Activated CD4-positive, alpha-beta memory T cell treated with anti-CD3 and anti-CD28 coated beads, Interleukin-2, amount 10 ng/mL, durations not matched to agents 7 days and 5 days (primary cell): ENCODE results near the gene GALNT12. TPM values are rescaled to one million over a fixed set of nuclear protein-coding genes. Genes with fewer than 3 reads are reported as not detected.

ENCODE experiments used
- CTCF ChIA-PET: fragments of 350-600 bp; sonication (Branson Sonifier 250); formaldehyde crosslinking; loops from one replicate; lab custom pipeline; 2021; ENCODE audit warnings: antibody characterized with exemption, inconsistent platforms; lab: Charles Lee
- POLR2A ChIA-PET: fragments of 350-600 bp; sonication (Branson Sonifier 250); formaldehyde crosslinking; loops from one replicate; lab custom pipeline; 2021; ENCODE audit warnings: antibody characterized with exemption; lab: Charles Lee
- DNase-seq: peaks from one replicate; pipeline ENCODE4 v3.0.0-alpha.2; 2020
- H3K27ac Mint-ChIP-seq: one replicate; pipeline ENCODE4 v1.8.0; 2021; ENCODE audit warnings: mild to moderate bottlenecking, mixed read lengths
- H3K27me3 Mint-ChIP-seq: one replicate; pipeline ENCODE4 v1.8.0; 2021; ENCODE audit warnings: mixed read lengths
- H3K36me3 Mint-ChIP-seq: one replicate; pipeline ENCODE4 v1.8.0; 2021; ENCODE audit warnings: low read depth, mixed read lengths
- H3K4me1 Mint-ChIP-seq: one replicate; pipeline ENCODE4 v1.8.0; 2021; ENCODE audit warnings: mixed read lengths
- H3K4me3 Mint-ChIP-seq: one replicate; pipeline ENCODE4 v1.8.0; 2021; ENCODE audit warnings: mild to moderate bottlenecking, mixed read lengths
- H3K9me3 Mint-ChIP-seq: one replicate; pipeline ENCODE4 v1.8.0; 2021; ENCODE audit warnings: mixed read lengths
- total RNA-seq, 2 experiments: library from RNA; stranded (reverse); gene quantifications; one replicate each; pipeline ENCODE4 v1.2.3, GENCODE V29; 2021

The GALNT12 gene
- total RNA-seq, 2 experiments from 2014 or later, result 2.0 to 2.2 TPM

GRCh38 chr9:98886691-98887229 lies 79.3 kb downstream of the GALNT12 start:
- no peaks in the 10 kb centered on the region for H3K4me1 Mint-ChIP-seq
- POLR2A ChIA-PET, result no interaction called here
- H3K27me3 Mint-ChIP-seq, result peaks cover 35% of the 10 kb centered on the region
- CTCF ChIA-PET, result no interaction called here
- no peak overlapping the region for H3K27ac Mint-ChIP-seq
- H3K36me3 Mint-ChIP-seq, result no peaks in the 10 kb centered on the region
- H3K9me3 Mint-ChIP-seq, result no peaks in the 10 kb centered on the region
- H3K4me3 Mint-ChIP-seq, result no peak overlapping the region
- no peak for DNase-seq

- POLR2A ChIA-PET, result no interaction called here
- DNase-seq, result no peak
- peaks cover 32% of the 10 kb centered on the region for H3K27me3 Mint-ChIP-seq
- no peaks in the 10 kb centered on the region for H3K36me3 Mint-ChIP-seq
- no peak overlapping the region for H3K27ac Mint-ChIP-seq
- no peaks in the 10 kb centered on the region for H3K4me1 Mint-ChIP-seq
- CTCF ChIA-PET, result no interaction called here
- no peak overlapping the region for H3K4me3 Mint-ChIP-seq
- H3K9me3 Mint-ChIP-seq, result no peaks in the 10 kb centered on the region
Observed at GRCh38 chr9:98887918-98888510, 80.5 kb downstream of the GALNT12 start.

- ChIA-PET CTCF (no interaction called here), POLR2A (no interaction called here)
- Mint-ChIP-seq H3K4me1 (no peaks in the 10 kb centered on the region), H3K27ac (no peak overlapping the region), H3K4me3 (no peak overlapping the region), H3K27me3 (peaks cover 25% of the 10 kb centered on the region), H3K36me3 (no peaks in the 10 kb centered on the region), H3K9me3 (no peaks in the 10 kb centered on the region)
- no peak for DNase-seq
Observed at GRCh38 chr9:98888801-98889421, 81.4 kb downstream of the GALNT12 start.

- CTCF ChIA-PET, result no interaction called here
- Mint-ChIP-seq H3K9me3 (no peaks in the 10 kb centered on the region), H3K27me3 (peaks cover 24% of the 10 kb centered on the region), H3K4me3 (no peak overlapping the region), H3K27ac (no peak overlapping the region), H3K36me3 (no peaks in the 10 kb centered on the region), H3K4me1 (no peaks in the 10 kb centered on the region)
- POLR2A ChIA-PET, result no interaction called here
- DNase-seq, result no peak
Observed at GRCh38 chr9:98890256-98890655, 82.8 kb downstream of the GALNT12 start.

- no peak for DNase-seq
- H3K27ac Mint-ChIP-seq, result no peak overlapping the region
- H3K4me3 Mint-ChIP-seq, result no peak overlapping the region
- ChIA-PET POLR2A (no interaction called here), CTCF (no interaction called here)
- H3K4me1 Mint-ChIP-seq, result no peaks in the 10 kb centered on the region
- peaks cover 34% of the 10 kb centered on the region for H3K27me3 Mint-ChIP-seq
- no peaks in the 10 kb centered on the region for H3K9me3 Mint-ChIP-seq
- no peaks in the 10 kb centered on the region for H3K36me3 Mint-ChIP-seq
Observed at GRCh38 chr9:98892288-98892687, 84.8 kb downstream of the GALNT12 start.

- Mint-ChIP-seq H3K27ac (no peak overlapping the region), H3K4me3 (no peak overlapping the region), H3K36me3 (no peaks in the 10 kb centered on the region), H3K9me3 (no peaks in the 10 kb centered on the region), H3K4me1 (no peaks in the 10 kb centered on the region), H3K27me3 (peaks cover 35% of the 10 kb centered on the region)
- CTCF ChIA-PET, result no interaction called here
- POLR2A ChIA-PET, result no interaction called here
- no peak for DNase-seq
Observed at GRCh38 chr9:98892690-98893089, 85.2 kb downstream of the GALNT12 start.

GRCh38 chr9:98894171-98894570 lies 86.7 kb downstream of the GALNT12 start:
- POLR2A ChIA-PET, result no interaction called here
- CTCF ChIA-PET, result no interaction called here
- no peak for DNase-seq

GRCh38 chr9:98894761-98895160 lies 87.3 kb downstream of the GALNT12 start:
- CTCF ChIA-PET, result no interaction called here
- H3K4me1 Mint-ChIP-seq, result no peaks in the 10 kb centered on the region
- H3K36me3 Mint-ChIP-seq, result no peaks in the 10 kb centered on the region
- H3K9me3 Mint-ChIP-seq, result no peaks in the 10 kb centered on the region
- H3K27ac Mint-ChIP-seq, result no peak overlapping the region
- H3K27me3 Mint-ChIP-seq, result peaks cover 40% of the 10 kb centered on the region
- no peak overlapping the region for H3K4me3 Mint-ChIP-seq
- POLR2A ChIA-PET, result interaction anchor here (1.3 kb wide), 1 partner anchor 83 kb away, joined by 3 read pairs; no protein-coding TSS in a partner anchor
- DNase-seq, result no peak

More at GRCh38 chr9:98894171-98894570, 86.7 kb downstream of the GALNT12 start:
- Mint-ChIP-seq H3K9me3 (no peaks in the 10 kb centered on the region), H3K27ac (no peak overlapping the region), H3K36me3 (no peaks in the 10 kb centered on the region), H3K4me1 (no peaks in the 10 kb centered on the region), H3K4me3 (no peak overlapping the region), H3K27me3 (peaks cover 38% of the 10 kb centered on the region)

- H3K9me3 Mint-ChIP-seq, result no peaks in the 10 kb centered on the region
- H3K27me3 Mint-ChIP-seq, result peaks cover 44% of the 10 kb centered on the region
- CTCF ChIA-PET, result no interaction called here
- H3K27ac Mint-ChIP-seq, result no peak overlapping the region
- H3K36me3 Mint-ChIP-seq, result no peaks in the 10 kb centered on the region
- POLR2A ChIA-PET, result no interaction called here
- H3K4me1 Mint-ChIP-seq, result no peaks in the 10 kb centered on the region
- DNase-seq, result no peak
- no peak overlapping the region for H3K4me3 Mint-ChIP-seq
Observed at GRCh38 chr9:98896632-98897031, 89.2 kb downstream of the GALNT12 start.

GRCh38 chr9:98897745-98898144 lies 90.3 kb downstream of the GALNT12 start:
- no peaks in the 10 kb centered on the region for H3K9me3 Mint-ChIP-seq
- DNase-seq, result no peak
- ChIA-PET CTCF (no interaction called here), POLR2A (no interaction called here)
- peaks cover 44% of the 10 kb centered on the region for H3K27me3 Mint-ChIP-seq
- H3K4me3 Mint-ChIP-seq, result no peak overlapping the region
- no peaks in the 10 kb centered on the region for H3K36me3 Mint-ChIP-seq
- H3K4me1 Mint-ChIP-seq, result no peaks in the 10 kb centered on the region
- H3K27ac Mint-ChIP-seq, result no peak overlapping the region

- Mint-ChIP-seq H3K36me3 (no peaks in the 10 kb centered on the region), H3K9me3 (no peaks in the 10 kb centered on the region), H3K27me3 (peaks cover 42% of the 10 kb centered on the region), H3K4me3 (no peak overlapping the region), H3K27ac (no peak overlapping the region), H3K4me1 (no peaks in the 10 kb centered on the region)
- DNase-seq, result no peak
- POLR2A ChIA-PET, result no interaction called here
- CTCF ChIA-PET, result no interaction called here
Observed at GRCh38 chr9:98899408-98900056, 92.1 kb downstream of the GALNT12 start.
